ENCODE results near the gene CAPN11.
A peak's percentile ranks its signal among the peaks of the same experiment; 100 is the strongest.

CAPN11 gene

DNA sequence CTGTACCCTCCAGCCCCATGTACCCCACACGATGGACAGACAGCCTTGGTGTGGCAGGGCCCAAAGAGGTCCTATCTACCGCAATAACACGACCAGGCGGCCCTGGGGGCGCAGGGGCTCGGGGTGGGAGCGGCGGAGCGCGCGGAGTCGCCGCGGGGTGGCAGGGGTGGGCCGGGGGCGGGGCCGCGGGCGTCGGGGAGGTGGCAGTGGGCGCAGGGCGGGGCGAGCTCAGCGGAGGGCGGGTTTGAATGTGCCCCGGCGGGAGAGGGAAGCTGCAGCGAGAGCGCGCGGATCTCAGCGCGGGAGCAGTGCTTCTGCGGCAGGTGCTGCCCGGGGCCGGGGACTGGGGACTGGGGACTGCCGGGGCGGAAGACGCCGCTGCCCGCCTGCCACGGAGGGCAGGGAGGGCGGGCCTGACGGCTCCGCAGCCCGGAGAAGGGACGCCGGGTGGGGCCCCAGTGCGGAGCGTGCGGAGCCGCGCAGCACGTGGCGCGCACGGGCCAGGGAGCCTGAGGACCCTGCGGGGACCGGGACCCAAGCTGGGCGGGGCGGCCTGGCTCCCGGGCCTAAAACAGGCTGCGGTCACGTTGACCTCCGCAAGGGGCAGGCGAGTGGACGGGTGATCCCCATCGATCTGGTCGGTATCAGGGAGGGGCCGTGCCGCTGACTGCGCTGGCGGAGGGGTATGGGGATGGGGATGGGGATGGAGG, 64.9 kb downstream of the CAPN11 start, which contains the start of gene SLC29A1 (continued):
- TF ChIP-seq MZF1 (tag by site-specific recombination; IDR thresholded peaks at IDR 0.05; ENCODE audit: borderline replicate concordance) (peak; percentile 74), ZEB2 (tag by site-specific recombination; IDR thresholded peaks at IDR 0.05) (0 out of 2 replicates have a peak, but pooled peaks have one; percentile 11), ZNF791 (tag by site-specific recombination; IDR thresholded peaks at IDR 0.05) (no peak), ZNF112 (tag by site-specific recombination; IDR thresholded peaks at IDR 0.05) (no peak), ZNF10 (tag by site-specific recombination; IDR thresholded peaks at IDR 0.05) (no peak), ZNF660 (tag by site-specific recombination; IDR thresholded peaks at IDR 0.05) (peak; percentile 61; the same call in 1 of the 2 replicates), ZNF544 (tag by site-specific recombination; IDR thresholded peaks at IDR 0.05) (no peak), ZNF701 (tag by site-specific recombination; IDR thresholded peaks at IDR 0.05) (no peak), KLF8 (tag by site-specific recombination; IDR thresholded peaks at IDR 0.05) (peak; percentile 83; the same call in 1 of the 2 replicates), KLF16 (tag by site-specific recombination; IDR thresholded peaks at IDR 0.05) (0 out of 2 replicates have a peak, but pooled peaks have one; percentile 41), ZNF426 (tag by site-specific recombination; IDR thresholded peaks at IDR 0.05) (no peak), ZFHX2 (tag by site-specific recombination; conservative IDR thresholded peaks at IDR 0.05) (no peak), ZNF654 (tag by site-specific recombination; IDR thresholded peaks at IDR 0.05; ENCODE audit: low read depth) (no peak), ZNF555 (tag by site-specific recombination; conservative IDR thresholded peaks at IDR 0.05) (no peak), ZNF239 (tag by site-specific recombination; IDR thresholded peaks at IDR 0.05) (no peak), ZNF138 (tag by site-specific recombination; IDR thresholded peaks at IDR 0.05; ENCODE audit: borderline replicate concordance) (no peak), ZNF585B (tag by site-specific recombination; IDR thresholded peaks at IDR 0.05) (no peak), ZBTB17 (tag by site-specific recombination; IDR thresholded peaks at IDR 0.05) (no peak), KLF10 (tag by site-specific recombination; IDR thresholded peaks at IDR 0.05) (peak; percentile 57; the same call in 1 of the 2 replicates), ZBTB7A (tag by site-specific recombination; IDR thresholded peaks at IDR 0.05; ENCODE audit: low read depth) (no peak)
- TF ChIP-seq, protein P1, sequence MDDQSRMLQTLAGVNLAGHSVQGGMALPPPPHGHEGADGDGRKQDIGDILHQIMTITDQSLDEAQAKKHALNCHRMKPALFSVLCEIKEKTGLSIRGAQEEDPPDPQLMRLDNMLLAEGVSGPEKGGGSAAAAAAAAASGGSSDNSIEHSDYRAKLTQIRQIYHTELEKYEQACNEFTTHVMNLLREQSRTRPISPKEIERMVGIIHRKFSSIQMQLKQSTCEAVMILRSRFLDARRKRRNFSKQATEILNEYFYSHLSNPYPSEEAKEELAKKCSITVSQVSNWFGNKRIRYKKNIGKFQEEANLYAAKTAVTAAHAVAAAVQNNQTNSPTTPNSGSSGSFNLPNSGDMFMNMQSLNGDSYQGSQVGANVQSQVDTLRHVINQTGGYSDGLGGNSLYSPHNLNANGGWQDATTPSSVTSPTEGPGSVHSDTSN (CRISPR knock-in tag; IDR thresholded peaks at IDR 0.05): peak; percentile 83
- TF ChIP-seq, protein P2, sequence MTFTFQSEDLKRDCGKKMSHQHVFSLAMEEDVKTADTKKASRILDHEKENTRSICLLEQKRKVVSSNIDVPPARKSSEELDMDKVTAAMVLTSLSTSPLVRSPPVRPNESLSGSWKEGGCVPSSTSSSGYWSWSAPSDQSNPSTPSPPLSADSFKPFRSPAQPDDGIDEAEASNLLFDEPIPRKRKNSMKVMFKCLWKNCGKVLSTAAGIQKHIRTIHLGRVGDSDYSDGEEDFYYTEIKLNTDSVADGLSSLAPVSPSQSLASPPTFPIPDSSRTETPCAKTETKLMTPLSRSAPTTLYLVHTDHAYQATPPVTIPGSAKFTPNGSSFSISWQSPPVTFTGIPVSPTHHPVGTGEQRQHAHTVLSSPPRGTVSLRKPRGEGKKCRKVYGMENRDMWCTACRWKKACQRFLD (tag by site-specific recombination; IDR thresholded peaks at IDR 0.05): no peak

DNA sequence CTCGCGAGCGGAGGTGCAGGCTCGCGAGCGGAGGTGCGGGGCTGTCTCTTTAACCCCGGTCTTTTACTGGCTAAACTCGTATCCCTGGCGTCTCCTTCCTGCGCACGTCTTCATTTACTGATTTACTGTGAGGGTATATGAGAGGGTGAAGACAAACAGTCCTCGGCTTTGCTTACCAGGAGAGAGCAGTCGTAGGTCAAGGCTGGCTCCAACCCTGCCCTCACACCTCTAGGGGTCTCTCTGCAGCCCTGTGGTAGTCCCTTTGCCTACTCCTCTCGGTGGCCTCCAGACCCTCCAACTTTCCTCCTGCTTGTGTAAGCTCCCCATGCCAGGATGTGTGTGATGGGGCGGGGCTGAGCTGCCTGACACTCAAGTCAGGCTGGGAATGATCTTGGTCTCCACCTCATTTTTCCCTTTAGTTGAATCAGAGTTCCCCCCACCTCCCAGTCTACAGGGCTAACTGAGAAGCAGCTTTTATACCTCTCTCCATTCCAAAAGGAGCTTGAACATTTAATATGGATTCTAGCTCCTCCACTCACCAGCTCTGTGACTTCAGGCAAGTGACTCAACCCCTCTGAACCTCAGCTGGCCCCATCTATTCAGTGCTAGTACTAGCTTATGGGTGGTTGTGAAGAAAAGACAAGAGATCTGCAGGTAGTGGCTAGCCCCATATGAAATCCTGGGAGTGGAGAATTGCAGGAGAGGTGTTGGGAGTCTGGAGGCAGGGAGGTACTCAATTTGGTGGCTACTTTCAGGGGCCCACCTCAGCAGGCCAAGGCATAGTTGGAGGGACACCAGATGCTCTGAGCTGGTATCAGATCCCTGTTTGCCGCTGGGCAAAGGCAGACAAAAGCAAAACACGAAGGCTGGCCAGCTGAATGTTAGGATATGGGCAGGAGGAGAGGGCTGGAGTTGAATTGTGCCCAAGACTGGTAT, 65.7 kb downstream of the CAPN11 start:
- H3K27ac ChIP-seq (ENCODE audit: extremely low read depth, low read depth, low read length): peak overlapping the region; percentile 4; the same call in 1 of the 2 replicates
- peaks cover 0 to 10% of the 10 kb centered on the region in 2 experiments; a peak in 1 of 3 replicates for H3K36me3 ChIP-seq (ENCODE audit: control insufficient read depth in 2 of 2, insufficient read depth in 1 of 2, low read length in 2 of 2)
- H3K4me1 ChIP-seq (ENCODE audit: control insufficient read depth, insufficient read depth, low read length): peaks cover 24% of the 10 kb centered on the region
- ChIA-PET CTCF (interaction anchor here (0.6 to 11.1 kb wide), 15 partner anchors 12 to 462 kb away, joined by 3 to 148 read pairs (median 4); partner anchors contain the start of genes HSP90AB1 and SLC35B2), POLR2A (interaction anchor here (0.6 to 5.7 kb wide), 16 partner anchors 10 to 595 kb away, joined by 3 to 90 read pairs (median 4); partner anchors contain the start of genes GTPBP2, HSP90AB1, MRPS18A and SLC35B2)
- peak overlapping the region; percentile 55 for H3K4me3 ChIP-seq (ENCODE audit: low read depth, low read length)
- H3K9me3 ChIP-seq (ENCODE audit: control insufficient read depth, insufficient read depth, low read depth, low read length): no peaks in the 10 kb centered on the region
- no peak for TF ChIP-seq ZNF768 (tag by site-specific recombination; IDR thresholded peaks at IDR 0.05)
- TF ChIP-seq, protein P3, sequence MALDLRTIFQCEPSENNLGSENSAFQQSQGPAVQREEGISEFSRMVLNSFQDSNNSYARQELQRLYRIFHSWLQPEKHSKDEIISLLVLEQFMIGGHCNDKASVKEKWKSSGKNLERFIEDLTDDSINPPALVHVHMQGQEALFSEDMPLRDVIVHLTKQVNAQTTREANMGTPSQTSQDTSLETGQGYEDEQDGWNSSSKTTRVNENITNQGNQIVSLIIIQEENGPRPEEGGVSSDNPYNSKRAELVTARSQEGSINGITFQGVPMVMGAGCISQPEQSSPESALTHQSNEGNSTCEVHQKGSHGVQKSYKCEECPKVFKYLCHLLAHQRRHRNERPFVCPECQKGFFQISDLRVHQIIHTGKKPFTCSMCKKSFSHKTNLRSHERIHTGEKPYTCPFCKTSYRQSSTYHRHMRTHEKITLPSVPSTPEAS (tag by site-specific recombination; IDR thresholded peaks at IDR 0.05): peak; percentile 42; the same call in 1 of the 2 replicates
- TF ChIP-seq, protein P4, sequence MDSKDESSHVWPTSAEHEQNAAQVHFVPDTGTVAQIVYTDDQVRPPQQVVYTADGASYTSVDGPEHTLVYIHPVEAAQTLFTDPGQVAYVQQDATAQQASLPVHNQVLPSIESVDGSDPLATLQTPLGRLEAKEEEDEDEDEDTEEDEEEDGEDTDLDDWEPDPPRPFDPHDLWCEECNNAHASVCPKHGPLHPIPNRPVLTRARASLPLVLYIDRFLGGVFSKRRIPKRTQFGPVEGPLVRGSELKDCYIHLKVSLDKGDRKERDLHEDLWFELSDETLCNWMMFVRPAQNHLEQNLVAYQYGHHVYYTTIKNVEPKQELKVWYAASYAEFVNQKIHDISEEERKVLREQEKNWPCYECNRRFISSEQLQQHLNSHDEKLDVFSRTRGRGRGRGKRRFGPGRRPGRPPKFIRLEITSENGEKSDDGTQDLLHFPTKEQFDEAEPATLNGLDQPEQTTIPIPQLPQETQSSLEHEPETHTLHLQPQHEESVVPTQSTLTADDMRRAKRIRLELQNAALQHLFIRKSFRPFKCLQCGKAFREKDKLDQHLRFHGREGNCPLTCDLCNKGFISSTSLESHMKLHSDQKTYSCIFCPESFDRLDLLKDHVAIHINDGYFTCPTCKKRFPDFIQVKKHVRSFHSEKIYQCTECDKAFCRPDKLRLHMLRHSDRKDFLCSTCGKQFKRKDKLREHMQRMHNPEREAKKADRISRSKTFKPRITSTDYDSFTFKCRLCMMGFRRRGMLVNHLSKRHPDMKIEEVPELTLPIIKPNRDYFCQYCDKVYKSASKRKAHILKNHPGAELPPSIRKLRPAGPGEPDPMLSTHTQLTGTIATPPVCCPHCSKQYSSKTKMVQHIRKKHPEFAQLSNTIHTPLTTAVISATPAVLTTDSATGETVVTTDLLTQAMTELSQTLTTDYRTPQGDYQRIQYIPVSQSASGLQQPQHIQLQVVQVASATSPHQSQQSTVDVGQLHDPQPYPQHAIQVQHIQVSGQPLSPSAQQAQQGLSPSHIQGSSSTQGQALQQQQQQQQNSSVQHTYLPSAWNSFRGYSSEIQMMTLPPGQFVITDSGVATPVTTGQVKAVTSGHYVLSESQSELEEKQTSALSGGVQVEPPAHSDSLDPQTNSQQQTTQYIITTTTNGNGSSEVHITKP (tag by site-specific recombination; IDR thresholded peaks at IDR 0.05): no peak
- peak; percentile 47; the same call in 1 of the 2 replicates for TF ChIP-seq ZBTB20 (tag by site-specific recombination; IDR thresholded peaks at IDR 0.05)
- peak; percentile 67 for TF ChIP-seq ZNF335 (tag by site-specific recombination; conservative IDR thresholded peaks at IDR 0.05)
- TF ChIP-seq ZNF791 (tag by site-specific recombination; IDR thresholded peaks at IDR 0.05): no peak
- TF ChIP-seq ZSCAN16 (tag by site-specific recombination; IDR thresholded peaks at IDR 0.05): no peak
- TF ChIP-seq ZNF514 (tag by site-specific recombination; IDR thresholded peaks at IDR 0.05): no peak

All from HEK293 (cell line).